ENCODE results near the gene S100A10.

The S100A10 gene

DNA sequence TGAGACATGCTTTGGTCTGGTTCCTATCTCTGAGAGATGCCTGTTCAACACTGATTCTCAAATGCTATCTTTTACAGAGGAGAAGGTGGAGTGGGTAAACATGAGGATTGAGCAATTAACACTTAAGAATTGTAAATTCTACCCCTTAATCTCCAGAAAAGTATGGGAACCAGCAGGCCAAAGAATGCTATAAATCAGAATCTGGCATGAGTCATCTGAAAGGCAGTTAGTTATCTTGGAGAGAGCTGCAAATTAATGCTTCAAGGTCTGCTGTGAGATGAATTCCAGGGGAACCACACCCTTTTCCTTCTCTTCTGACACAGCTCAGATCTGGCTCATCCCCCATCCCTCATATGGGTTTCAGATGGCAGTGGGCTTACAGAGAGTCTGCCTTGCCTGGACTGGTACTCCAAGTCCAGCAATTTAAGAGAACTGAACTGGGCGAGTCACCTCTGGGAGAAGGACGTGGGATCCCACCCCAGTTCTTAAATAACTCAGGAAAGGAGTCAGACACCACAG, 5.2 kb downstream of the S100A10 start:
- no peak for DNase-seq (ENCODE audit: low read depth)

DNA sequence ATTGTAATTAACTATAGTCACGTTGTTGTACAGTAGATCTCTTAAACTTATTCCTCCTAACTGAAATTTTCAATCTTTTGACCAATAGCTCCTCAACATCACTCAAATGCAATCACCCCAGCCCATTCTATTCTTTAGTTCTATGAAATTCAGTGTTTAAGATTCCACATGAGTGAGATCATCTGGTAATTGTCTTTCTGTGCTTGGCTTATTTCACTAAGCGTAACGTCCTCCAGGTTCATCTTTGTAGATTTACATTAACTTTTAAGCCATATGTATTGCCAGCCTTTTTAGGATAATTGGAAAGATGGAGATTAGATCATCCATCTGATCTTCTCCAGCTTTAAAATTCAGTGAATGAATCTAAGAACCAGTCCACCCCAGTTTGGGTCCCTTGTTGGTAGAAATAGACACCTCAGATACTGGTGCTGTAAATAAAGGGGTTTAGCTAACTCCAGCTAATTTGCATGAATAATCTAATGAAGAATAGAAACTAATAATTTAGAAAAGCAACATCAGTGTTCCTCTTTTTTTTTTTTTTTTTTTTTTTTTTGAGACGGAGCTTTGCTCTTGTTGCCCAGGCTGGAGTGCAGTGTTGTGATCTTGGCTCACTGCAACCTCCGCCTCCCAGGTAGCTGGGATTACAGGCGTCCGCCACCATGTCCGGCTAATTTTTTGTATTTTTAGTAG, 7.0 kb downstream of the S100A10 start:
- DNase-seq (ENCODE audit: low read depth) = no peak

DNA sequence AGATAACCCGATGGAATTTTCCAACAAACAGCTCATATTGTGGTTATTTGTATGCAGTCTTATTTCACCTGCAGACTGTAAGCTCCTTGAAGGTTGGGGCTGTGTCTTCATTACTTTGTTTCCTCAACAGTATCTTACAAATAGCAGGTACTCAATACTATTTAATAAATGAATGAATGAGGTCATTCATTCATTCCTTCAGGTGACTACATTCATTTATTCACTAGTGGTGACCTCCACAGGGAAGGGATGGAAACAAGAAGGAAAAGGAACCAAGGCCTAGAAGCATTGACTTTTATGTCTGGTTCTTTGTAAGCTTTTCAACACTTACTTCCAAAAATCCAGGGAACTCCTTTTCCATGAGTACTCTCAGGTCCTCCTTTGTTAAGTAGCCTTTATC, 7.9 kb downstream of the S100A10 start:
- no peak for DNase-seq (ENCODE audit: low read depth)

DNA sequence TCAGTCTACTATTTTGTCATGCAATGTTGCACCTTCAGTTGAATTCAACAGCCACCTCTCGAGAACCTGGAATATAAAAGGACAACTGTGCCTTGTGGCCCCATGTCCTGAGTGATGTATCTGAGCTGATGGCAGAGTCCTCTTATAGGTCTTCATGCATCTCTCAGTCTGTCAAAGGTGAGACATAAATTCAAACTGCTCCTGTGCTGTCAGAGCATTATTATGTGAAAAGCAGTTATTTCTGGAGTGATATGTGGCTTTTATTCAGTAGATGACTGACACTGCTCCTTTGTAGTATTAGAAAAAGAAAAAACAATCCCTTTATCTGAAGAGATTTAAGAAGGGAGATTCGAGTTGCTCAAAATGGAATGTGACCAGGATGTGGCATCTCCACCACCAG, 8.4 kb downstream of the S100A10 start:
- DNase-seq (ENCODE audit: low read depth) = no peak

DNA sequence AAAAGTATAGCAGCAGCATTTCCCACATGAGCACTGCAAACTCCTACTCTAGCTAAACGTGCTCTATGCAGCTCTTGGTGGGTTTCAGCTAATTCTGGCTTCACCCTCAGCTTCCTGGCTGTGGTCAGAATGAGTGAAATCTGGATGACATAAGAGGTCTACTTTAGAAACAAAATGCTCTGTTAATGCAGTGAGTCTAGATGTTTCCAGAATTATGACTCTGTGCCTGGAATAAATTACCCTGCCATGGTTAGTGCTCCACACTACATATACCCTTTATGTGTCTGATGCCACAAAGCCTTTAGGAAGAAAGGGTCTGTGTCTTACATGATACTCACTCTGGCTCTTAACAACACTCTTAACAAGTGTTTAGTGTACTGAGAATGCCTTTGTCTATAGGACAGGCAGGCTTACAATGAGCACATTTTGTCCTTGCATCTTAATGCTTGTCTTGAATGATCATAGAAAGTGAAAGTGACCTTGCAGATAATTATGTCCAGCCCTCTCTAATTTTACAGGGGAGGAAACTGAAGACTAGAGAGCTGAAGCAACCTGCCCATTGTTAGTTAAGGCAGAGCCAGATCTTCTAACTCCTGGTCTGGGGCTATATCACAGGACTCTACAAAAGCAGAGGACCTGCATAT, 9.2 kb downstream of the S100A10 start:
- DNase-seq (ENCODE audit: low read depth) = no peak

DNA sequence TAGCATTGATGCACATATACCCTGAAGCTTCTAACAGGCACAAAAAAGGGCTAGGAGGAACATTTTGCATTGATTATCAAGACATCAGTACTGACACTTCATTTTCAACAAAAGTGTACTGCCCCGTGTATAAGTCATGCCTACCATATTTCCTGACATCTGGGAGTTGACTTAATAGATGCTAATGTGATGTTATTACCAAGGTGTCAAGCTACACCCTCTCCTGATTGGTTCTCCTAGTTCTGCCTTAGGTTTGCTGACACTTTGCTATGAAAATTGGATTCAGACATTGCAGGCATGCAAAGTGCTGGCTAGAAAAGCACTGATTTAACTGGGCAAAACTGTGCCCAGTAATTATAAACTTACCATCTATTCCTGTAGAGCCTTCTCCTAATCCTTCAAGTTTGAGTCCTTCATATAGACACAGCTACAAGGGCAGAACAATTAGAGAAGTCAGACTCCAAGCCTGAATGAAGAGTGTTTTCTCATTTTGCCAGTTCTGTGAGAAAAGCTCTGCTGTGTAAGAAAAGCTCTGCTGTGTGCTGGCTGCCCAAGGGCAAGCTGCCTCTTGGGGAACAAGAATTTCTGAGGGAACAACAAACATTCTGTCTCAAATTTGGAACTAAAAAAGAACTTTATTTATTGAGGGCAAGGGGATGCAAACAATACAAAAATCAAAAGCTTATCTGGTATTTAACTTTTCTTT, 11.2 kb downstream of the S100A10 start:
- DNase-seq (ENCODE audit: low read depth) = no peak

DNA sequence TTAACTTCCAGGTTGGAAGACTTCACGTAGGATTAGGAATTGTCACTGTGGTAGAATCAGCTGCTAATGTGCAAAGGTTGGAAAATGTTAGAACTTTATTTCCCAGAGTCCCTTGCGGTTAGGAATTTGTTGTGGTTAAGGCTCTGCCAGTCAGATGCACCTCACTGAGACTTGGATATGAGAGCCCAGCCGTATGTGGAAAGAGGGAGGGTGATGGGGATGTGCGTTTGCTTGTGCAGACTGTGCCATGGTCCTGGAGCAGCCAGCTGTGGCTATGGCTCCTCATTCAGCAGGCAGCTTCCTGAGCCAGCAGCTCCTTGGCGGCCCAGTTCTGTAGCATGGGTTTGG, 12.5 kb downstream of the S100A10 start:
- no peak for DNase-seq (ENCODE audit: low read depth)

DNA sequence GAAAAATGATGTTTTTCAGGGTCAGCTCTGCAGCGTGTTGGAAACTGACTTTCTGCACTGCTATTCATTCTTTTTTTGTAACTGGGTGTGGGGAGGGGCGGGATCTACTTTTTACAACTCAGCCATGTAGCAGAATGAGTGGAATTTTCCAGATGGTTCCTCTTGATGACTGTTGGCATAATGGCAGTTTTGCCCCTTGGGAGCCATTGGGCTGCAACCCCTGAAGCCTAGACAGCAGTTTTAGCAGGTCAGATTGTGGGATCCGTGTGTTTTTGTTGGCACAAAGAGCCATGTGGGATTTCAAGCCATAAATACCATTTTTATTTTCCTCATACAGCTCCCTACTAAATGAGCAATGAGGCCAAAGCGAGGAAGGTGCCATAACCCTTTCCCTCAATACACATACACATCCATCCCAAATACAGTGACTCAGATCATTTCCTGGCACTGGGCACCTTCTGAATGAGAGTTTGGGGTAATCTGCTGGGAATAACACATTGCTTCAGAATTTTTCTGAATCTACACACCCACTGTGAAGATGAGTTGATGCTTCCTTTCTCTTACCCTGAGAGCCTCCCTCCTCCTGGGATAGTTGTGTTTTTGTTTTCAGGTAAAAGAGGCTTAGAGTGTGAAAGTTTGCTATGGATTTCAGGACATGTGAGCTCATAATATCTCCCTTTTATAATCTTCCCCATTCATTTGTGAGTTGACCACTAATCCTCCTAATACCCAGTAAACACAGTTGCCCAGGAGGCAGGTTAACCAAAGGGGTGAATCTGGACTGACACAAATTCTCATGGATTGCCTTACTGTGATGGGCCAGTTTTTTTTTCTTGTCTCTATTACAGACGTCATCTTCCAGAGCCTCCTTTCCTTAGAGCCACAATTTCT, 13.1 kb downstream of the S100A10 start:
- DNase-seq (ENCODE audit: low read depth) = no peak

DNA sequence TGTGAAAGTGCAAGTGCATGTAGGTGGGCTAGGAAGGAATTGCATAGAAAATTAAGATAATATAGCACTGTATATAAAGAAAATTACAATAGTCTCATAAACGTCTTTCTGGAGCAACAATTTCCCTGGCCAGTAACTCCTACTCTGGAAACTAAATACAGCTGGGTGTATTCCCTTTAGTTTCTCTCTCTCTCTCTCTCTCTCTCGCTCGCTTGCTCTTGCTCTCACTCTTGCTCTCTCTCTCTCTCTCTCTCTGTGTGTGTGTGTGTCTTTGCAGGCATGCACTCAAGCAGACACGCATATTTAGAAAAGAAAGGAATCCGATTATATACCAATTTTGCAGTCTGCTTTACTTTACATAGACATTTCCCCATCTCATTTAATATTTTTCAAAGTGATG, 14.7 kb downstream of the S100A10 start:
- no peak for DNase-seq (ENCODE audit: low read depth)

DNA sequence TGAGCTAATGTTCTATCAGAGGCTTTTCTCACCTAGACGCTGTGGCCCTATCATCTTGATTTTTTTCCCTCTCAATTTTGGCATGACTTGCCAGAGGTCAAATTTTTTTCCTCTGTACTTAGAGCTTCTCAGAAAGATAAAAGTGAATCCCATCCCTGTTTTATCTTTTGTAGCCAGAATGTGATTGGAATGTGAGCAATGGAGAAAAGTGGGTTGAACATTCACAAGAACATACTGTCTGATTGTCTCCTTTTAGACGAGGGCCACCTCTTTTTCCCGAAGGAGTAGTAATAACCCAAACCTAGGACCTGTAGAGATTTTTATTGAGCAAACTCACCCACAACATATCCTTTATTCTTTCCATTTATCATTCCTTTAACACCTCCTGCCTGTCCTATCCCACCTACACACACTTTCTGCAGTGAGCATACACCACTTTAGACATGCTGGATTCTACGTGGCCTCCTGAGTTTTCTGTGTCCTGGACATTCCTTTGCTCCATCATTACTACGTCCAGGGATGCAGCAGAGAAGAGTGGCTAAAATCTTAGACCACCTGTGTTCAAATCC, 15.9 kb downstream of the S100A10 start:
- DNase-seq (ENCODE audit: low read depth) = no peak

DNA sequence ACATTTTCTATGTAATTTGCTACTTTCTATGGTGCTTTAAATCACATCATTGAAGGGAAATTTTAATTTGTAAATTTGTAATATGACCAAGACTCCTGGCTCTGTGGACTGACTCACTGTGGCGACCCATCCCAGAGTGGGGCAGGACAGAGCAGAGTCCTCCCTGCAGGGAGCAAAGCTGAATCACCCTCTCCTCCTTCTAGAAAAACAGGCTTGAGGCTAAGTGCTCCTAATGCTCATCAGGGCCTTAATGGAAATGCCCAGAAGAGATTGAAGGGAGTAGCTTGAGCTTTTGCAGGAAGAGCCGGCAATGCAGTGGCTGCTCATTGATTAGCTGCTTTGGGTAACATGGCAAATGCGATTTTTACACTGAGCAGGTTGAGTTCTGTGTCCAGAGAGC, 16.8 kb downstream of the S100A10 start:
- DNase-seq (ENCODE audit: low read depth) = no peak

DNA sequence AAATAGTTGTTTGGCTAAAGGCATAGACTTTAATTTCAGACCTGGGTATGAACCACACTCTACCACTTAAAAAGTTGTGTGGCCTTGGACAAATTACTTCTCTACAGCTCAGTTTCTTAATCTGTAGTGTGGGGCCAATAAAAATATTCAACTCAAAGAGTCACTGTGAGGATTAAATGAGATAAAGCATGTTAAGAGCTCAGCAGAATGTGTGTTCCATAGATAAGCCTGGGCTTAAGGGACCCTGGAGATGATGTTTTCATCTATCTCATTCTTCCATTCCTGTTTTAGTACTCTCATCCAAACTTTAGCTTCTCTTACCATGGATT, 17.7 kb downstream of the S100A10 start:
- no peak for DNase-seq (ENCODE audit: low read depth)

DNA sequence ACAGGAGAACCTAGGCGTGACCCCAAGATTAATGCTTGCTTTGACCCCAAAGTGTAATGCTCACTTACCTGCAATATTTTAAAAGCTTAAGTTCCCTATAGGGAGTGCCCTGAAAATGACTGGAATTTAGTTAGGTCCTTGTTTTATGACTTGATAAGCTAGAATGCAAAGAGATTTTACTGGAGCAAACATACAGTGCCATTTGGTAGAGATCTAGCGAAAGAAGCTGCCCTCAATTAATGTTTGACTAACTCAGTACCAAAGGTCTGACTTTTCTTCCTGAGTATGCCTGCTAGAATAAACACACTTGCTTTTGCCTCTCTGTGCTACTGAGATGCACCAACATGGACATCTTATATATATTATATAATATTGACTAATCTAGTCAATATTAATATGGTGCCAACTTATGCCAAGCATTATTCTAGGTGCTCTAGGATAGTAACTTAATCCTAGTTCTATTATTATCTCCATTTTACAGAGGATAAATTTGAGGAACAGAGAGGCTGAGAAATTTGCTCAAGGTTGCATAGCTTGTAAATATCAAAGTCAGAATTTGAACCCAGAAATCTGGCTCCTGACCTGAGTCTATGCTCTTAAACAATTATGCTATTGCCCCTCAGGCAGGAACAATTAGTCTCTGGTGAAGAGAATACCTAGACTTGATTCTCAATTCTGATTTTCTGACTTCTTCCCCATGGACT, 18.2 kb downstream of the S100A10 start:
- DNase-seq (ENCODE audit: low read depth) = no peak

DNA sequence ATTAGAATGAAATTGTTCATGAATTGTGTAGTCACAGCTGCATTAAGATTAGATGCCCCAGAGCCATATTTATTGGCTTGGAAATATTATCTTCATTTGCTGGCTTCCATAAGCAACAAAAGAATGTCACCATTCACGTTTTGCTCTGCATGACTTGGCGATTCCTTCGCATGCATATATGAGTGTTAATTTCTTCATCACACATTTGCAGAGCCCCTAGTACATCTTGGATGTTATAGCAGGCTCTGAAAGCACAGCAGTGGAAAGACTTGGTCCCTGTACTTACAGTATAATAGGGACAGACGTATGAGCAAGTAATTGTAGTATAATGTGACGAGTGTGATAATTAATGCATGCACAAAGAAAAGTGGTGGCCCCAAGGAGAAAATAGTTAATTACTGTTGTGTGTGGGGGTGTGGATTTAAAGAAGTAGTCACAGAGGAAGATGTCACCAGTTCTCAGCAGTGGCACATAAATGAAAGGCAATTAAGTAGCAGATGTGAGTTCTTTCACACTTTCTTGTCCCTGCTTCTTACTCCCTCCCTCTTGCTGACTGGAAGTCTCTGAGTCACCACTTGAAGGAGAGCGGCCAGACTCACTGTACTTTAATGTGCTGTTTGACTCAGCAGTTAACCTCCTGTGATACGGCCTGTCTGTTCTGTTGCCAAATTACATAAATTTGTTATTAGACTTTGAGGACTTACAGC, 21.0 kb downstream of the S100A10 start:
- DNase-seq (ENCODE audit: low read depth) = no peak

DNA sequence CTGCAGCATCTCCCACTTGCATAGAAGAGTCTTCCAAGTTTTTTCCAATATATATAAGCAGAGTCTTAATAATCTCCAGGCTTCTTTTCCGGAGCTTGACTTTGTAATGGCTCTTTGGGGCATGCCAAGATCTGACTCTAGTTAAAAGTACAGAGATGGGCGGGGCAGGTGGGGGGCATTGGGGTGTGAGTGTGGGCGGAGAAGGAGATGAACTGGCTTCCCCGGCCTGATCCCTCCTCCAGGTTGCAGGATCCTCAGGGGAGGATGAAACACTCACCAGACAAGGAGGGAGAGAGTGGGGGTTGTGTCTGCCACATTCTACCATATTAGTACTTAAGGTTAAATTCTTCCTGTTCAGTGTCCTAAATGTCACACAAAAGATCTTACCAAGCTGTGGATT, 23.0 kb downstream of the S100A10 start:
- DNase-seq (ENCODE audit: low read depth) = no peak

DNA sequence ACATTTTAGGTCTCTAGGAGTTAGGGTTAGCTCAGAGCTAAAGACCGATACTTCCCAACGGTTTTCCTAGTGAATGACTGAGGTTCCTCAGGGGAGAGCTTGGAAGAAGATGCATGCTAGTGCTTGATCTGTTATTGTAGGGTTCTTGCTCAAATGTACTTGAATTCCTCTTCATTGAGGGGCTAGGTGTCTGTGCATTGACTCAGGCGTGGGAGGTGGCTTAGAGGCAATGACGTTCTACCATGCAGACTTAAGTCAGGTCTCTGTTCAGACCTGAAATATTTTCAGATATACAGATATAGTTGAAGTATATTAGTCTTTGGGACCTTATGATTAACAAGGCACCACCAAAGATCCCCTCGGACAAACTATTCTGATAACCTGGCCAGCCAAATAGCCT, 23.5 kb downstream of the S100A10 start:
- no peak for DNase-seq (ENCODE audit: low read depth)

DNA sequence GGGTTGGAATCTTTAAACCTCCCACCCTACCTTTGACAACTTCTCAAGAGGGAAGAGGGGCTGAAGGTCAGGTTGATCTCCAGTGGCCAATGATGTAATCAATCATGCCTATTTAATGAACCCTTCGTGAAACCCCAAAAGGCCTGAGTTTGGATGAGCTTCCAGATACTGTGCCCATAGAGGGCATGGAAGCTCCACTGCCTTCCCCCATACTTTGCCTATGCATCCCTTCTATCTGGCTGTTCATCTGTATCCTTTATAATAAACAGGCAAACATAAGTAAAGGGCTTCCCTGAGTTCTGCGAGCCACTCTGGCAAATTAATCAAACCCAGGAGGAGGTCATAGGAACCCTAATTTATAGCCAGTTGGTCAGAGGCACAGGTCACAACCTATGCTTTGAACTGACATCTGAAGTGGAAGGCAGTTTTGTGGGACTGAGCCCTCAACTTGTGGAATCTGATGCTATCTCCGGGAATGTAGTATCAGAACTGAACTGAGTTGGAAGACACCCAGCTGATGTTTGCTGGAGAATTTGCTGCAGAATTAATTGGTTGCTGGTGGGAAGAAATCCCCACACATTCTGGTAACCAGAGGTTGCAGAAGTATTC, 24.8 kb downstream of the S100A10 start:
- no peak for DNase-seq (ENCODE audit: low read depth)

DNA sequence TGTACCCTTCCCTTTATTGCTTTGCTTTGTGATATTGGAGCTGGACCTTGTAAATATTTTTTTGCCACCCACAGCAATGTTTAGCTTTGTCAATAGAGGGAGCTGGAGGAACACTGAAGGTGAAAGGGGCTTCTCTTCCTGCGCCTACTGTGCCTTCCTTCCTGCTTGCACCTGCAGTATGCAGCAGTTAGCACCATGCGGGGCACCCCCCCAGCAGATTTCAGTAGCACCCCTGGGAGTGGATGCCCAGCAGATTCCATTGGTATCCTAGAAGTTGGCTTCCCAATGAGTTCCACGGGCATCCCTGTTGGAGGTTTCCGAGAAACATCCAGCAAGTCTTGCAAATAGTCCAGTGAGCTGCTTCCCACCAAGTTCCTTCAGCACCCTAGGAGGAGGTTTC, 25.6 kb downstream of the S100A10 start:
- DNase-seq (ENCODE audit: low read depth) = no peak

DNA sequence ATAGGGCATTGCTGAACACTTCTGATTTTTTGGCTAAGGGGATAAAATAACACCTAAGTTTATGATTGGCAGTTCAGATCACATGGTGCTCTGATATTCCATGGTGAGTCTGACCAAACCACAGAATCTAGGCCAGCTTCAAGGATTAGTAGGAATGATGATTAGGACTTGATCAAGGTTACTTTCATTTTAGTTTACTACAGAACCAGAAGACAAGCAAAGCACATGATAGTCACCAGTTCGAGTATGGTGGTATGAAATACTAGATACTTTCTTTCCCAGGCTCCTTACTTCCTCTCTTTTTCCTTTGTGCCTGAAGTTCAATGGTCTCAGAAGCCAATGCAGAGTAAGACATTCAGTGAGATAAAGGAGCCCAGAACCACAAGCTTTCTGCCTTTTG, 26.6 kb downstream of the S100A10 start:
- DNase-seq (ENCODE audit: low read depth) = no peak

DNA sequence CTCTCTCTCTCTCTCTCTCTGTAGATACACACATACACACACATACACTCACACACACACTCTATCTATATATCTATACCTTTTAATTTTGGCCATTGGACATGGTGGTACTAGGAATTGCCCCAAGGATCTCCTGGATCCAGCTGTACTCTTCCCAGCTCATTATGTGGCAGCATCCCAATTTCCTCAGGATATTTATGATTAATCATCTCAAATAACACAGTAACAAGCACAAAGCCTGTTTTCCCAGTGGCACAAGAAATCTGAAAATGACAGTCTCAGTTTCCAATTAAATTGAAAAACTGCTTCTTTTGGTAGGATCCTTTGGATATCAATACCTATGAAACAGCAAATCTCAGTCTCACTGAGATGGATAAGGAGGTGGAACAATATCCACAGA, 27.6 kb downstream of the S100A10 start:
- DNase-seq (ENCODE audit: low read depth) = no peak

All from activated T-cell treated with anti-CD3 and anti-CD28 coated beads for 24 hours (primary cell).